ENCODE measurements around the gene MOCS3.

Gene MOCS3

DNA sequence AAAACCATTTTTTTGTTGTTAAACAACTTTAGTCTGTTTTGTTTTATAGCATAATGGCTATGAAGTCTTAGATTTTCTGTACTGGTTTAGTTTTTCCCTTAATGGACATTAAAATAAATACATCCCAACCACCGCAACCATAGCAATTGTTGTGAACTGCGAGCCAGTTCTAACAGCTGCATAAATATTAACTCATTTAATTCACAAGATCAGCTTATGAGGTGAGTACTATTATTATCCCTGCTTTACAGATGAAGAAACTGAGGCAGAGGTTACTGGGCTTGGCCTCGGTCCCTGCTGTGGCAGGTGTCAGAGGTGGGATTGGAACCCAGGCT is 23.1 kb downstream of the MOCS3 start:
- DNase-seq (ENCODE audit: low read depth, low spot score): no peak

DNA sequence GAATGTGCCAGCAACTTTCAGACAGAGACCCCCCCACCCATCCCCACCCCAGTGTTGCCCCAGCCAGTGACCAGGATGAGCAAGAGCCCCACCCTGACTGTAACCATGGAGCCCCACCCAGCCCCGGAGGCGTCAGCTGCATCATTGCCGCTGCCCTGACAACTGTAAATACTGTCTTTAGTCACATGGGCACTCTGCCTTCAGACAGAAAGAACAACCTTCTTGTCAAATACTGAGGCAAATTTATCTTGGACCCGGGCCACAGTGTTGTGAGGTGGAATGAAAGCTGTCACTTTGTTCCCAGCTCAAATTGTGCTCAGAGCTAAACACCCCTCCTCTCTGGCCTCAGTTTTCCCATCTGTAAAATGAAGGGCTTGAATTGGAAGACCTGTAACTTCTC is 23.7 kb downstream of the MOCS3 start:
- DNase-seq (ENCODE audit: low read depth, low spot score): no peak

DNA sequence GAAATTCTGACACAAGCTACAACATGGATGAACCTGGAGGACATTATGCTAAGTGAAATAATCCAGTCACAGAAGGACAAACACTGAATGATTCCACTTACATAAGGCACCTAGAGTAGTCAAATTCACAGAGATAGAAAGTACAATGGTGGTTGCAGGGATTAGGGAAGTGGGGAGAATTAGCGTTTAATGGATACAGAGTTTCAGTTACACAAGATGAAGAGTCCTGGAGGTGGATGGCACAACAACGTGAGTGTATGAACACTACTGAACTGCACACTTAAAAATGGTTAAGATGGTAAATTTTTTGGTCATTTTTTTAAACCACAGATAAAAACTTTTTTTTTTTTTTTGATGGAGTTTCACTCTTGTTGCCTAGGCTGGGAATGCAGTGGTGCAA is 24.7 kb downstream of the MOCS3 start:
- DNase-seq (ENCODE audit: low read depth, low spot score): no peak

DNA sequence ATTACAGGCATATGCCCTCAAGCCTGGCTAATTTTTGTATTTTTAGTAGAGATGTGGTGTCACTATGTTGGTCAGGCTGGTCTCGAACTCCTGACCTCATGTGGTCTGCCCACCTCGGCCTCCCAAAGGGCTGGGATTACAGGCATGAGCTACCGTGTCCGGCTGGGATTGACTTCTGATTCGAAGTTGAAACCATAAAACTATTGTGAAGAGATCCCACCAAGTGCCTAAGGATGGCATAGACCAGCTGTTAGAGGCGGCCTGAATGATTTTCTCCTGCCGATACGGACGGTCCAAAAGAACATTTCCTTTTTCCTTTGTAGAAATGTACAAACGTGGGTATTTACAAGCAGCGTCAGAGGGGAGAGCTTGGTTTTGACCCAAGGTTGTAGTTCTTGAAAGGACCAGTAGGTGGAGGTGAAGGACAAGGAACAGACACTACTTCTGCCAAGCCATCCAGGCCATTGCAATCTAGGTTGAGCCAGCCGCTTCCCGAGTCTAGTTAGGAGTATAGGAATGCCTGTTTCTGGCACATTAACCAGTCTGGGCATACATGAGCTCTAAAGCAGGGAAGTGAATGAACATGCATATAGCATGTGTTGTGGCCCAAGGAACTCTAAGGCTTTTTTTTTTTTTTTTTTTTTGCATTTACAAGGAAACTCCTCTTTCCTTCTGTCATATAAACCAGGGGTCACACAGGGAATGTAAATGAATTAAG is 29.0 kb downstream of the MOCS3 start:
- DNase-seq (ENCODE audit: low read depth, low spot score): peak; percentile 41

DNA sequence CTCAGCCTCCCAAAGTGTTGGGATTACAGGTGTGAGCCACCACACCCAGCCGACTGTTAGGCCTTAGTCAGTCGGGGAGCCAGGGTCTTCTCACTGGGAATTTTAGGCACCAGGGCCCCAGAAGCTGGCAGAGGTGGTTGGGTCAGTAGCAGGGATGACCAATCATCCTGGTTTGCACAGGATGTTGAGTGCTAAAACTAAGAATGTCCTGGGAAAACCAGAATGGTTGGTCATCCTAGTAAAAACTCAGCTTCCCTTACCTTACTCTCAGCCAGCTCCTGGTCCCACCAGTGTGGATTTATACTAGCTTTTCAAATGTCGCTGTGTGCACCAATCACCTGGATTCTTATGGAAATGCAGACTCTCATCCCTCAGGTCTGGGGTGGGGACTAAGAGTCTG is 32.5 kb downstream of the MOCS3 start:
- no peak for DNase-seq (ENCODE audit: low read depth, low spot score)

DNA sequence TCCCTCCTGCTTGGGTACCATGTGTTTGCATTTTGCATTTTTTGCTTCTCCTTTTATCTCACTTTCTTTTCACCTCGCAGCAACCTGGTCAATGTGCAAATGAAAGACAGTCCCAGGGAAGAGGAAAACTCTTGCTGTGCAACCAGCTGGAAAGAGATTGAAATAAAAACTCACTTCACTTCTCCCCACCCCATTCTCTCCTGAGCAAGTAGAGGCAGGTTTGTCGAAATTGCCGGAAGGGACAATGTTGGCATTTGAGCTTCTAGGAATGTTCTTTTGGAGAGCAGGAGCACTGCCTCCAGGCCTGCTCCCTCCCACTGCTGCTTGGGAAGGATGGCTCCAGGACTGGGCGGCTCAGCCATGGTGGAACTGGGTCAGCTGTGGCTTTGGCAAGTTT is 33.7 kb downstream of the MOCS3 start:
- no peak for DNase-seq (ENCODE audit: low read depth, low spot score)

DNA sequence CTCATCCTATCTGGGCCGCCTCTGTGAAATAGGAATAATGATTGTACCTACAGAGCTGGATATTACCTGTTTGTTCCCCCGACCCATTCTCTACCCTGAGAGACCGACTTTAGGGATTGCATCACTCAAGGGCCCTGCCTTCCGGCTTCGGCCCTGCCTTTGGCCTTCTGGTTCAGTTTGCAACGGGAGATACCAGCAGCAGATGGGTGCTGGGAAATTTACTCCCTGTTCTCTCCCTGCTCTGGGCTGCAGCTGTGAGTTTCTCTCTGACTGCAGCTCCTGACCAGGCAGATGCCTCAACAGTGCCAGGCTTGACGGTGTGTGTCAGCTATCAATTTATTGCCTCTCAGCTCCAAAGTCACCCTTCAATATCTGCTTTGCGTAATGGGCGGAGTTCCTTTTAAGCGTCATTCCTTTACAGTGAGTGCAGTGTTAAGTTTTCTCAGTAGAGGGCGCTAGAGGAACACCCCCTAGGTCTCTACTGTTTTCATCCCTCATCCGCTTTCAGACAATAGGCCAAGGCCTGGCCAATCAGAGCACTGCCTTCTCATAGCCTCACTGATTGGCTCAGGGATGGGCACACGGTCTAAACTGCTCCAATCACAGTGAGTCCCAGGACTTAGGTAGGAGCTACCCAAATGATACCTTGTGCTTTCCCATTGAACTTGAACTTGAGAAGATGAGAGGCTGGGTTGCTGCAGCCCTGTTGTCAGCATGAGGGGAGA is 34.3 kb downstream of the MOCS3 start:
- DNase-seq (ENCODE audit: low read depth, low spot score): no peak

DNA sequence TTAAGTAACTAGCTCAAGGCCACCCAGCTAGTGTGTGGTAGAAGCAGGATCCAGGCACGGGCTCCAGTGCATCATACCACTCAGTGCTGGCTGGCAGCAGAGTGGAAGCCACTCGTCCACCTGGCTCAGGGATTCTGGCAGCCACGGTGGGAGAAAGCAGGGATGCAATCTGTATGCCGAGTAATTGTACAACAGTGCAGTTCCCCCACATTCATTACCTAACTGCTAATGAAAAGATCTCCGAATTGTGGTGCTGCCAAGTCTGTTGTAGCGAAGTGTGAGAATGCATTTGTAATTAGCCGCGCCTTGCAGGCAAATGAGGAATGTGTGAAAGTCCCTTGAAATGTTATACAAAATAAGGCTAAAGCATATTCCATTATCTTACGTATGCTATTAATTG is 35.3 kb downstream of the MOCS3 start:
- no peak for DNase-seq (ENCODE audit: low read depth, low spot score)

DNA sequence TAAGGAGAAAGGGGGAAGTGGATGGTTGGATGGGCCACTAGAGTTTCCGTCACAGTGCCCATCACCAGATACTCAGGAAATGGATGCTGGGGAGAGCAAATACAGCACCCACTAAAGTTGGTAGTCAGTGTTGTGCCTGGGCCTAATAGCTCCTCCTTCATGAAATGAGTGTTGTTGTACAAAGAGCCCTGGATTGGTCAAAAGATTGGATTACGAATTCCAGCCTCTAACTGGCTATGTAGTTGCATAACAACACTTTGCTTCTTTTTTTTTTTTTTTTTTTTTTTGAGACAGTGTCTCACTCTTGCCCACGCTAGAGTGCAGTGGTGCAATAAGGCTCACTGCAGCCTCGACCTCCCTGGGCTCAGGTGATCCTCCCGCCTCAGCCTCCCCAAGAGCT is 36.9 kb downstream of the MOCS3 start:
- DNase-seq (ENCODE audit: low read depth, low spot score): no peak

DNA sequence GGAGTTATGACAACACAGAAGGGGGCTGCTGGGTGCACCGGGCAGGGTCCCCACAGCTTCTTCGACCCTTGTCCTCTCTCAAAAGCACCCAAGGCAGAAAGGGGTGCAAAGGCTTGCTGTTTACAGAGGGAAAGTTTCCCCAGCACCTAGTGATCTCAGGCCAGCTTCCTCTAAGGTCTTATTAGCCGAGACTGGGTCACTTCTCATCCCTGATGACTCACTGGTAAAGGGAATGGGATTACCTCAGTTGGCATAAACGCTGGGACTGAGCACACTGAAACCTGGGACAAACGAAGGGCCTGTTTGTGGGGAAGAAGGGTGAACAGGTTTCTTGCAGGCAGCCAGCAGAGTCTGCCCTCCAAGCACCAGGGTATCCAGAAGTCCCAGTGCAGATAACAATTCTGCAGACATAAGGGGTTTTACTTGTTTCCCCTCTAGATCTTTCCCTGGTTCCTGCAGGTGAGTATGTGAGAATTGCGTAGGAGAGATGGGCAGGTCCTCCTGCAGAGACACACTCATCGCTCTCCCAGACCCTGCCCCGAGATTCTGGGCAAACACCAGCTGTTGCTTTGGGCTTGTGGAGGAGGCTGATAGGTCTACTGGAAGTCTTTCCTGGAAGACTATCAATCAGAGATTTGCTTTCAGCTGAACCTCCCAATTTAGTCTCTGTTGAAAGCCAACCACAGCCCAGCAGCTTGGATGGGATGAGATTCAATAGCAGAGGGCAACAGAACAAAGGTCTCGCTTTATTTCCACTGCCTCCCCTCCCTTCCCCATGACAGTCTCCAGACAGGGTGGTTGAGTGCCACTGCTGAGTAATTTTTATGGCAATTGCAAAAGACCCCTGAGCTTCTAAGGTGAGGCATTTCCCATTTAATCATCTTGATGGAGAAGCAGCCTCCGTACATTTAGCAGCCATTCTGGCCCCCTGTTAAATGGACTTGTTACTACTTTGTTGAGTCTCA is 38.6 kb downstream of the MOCS3 start:
- DNase-seq (ENCODE audit: low read depth, low spot score): no peak

DNA sequence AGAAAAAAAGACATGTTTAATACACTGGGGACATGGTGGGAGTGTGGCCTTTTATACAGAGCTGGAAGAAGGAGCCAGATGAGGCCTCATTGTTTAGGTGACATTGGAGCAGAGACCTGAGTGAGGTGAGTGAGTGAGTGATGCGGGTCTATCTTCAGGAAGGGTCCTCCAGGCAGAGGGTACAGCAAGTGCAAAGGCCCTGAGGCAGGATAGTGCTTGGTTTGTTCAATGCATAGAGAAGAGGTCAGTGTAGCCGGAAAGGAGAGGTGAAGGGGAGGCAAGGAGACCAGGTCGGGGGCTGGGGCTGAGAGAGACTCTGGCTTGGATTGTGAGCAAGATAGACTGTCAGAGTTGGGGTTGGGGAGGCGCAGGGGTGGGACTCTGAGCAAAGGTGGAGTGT is 40.7 kb downstream of the MOCS3 start:
- no peak for DNase-seq (ENCODE audit: low read depth, low spot score)

DNA sequence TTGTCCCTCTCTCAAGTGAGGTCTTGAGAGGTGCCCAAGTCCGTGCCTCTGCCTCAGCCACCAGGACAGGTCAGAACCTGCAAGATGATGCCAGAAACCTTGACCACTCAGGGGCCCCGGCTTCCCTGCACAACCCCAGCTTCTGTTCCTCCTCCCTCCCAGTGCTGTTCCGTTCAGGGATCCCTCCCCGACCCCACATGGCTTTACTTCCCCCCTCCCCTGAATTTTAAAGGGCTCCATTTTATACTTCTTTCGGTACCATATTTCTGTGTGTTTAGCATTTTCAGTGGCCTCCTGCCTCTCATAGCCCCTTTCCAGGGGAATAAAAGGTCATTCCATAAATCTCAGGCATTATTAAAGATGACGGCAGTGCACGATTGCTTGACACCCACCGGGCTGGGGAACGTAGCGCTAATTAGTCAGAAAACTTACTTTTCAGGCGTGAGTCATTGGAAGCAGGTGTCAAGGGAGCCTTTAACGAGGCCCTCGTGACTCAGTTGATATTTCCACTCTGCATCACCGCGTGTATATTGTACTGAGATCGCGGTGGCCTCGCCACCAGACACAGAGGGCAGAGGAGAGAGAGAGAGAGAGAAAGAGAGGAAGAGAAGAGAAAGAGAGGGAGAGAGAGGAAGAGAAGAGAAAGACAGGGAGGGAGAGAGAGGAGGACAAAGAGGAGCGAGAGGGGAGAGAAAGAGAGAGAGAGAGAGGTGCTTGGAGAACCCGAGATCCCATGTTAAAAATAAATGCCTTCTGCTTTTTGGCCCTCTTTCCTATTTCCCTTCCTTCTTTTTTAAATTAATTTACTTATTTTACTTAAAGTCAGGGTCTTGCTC is 43.0 kb downstream of the MOCS3 start:
- DNase-seq (ENCODE audit: low read depth, low spot score): no peak

DNA sequence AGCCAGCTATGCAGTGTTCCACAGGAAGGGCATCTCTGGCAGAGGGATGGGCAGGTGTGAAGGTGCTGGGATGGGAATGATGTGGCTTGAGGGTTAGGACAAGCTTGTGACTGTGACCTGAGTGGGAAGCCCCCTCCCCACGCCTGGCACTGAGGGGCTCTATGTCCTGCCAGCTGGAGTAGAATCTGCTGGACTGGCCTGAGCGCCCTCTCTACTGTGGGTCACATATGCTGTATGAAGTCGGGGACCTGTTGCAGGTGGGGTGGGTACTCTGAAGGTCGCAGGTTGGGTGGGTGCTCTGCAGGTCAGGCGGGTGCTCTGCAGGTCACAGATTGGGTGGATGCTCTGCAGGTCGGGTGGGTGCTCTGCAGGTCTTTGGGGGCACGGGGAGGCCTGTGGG is 44.0 kb downstream of the MOCS3 start:
- DNase-seq (ENCODE audit: low read depth, low spot score): no peak

DNA sequence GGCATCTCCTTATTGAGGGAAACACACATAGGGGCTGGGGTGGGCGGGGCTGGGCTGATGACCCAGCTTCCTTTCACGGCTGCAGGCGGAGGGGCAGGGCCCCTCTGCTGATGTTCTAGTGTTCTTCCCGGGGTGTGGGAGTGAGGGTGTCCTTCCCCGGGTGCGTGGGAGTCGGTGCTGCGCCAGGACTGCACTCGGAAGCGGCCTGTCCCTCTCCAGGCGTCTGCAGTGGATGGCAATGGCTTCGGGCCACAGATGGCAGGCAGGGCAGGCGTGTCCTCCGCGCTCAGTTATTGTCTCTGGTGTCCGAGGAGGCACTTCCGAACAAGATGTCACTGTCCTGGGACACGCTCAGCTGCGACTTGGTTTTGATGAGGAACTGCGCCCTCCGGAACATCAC is 45.1 kb downstream of the MOCS3 start:
- no peak for DNase-seq (ENCODE audit: low read depth, low spot score)

DNA sequence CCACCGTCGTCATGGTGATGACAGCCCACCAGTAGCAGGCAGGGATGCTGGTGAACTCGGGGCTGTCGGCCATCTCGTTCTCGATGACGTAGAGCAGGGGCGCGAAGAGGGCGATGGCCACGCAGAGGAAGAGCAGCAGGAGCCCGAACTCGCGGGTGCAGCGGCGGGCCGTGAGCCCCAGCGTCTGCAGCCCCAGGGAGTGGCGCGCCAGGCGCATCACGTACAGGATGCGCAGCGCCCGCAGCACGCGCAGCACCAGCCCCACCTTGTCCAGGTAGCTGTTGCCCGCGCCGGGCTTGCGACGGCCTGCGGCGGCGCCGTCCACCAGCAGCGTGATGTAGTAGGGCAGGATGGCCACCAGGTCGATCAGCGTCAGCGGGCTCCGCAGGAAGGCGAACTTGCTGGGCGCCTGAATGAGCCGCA is 45.7 kb downstream of the MOCS3 start:
- no peak for DNase-seq (ENCODE audit: low read depth, low spot score)

DNA sequence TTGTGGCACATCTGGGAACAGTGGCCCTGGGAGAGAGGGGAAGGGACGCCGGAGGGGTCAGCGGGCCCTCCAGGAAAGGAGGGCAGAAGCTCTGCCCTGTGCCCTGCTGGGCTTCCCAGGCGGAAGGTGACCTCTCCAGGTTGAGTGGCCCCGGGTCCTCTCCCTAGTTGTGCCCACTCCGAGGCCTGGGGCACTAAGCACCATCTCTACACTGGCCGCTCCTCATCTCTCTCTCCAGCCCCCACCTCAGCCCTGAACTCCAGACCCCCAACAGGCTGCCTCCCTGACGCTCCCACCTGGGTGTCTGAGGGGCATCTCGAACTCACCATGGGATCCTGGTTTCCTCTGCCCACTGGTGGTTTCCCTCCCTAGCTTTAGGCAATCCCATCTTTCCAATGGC is 46.2 kb downstream of the MOCS3 start:
- no peak for DNase-seq (ENCODE audit: low read depth, low spot score)

DNA sequence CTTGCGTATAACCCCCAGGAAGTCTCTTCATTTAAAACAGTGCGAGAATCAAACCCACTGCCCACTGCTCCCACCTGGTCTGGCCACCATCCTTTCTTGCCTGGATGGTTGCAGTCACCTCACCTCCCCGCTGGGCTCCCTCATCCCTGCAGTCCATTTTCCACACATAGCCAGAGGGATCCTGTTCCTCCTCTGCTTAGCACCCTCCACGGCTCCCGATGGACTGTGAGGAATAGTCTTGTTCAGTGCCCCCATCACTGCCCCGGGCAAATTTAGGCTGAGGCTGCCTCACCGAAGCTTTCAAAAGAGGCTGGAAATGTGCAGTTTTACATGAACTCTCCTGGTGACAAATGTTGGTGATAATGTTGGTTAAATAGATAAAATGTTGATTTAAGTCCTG is 46.6 kb downstream of the MOCS3 start:
- no peak for DNase-seq (ENCODE audit: low read depth, low spot score)

DNA sequence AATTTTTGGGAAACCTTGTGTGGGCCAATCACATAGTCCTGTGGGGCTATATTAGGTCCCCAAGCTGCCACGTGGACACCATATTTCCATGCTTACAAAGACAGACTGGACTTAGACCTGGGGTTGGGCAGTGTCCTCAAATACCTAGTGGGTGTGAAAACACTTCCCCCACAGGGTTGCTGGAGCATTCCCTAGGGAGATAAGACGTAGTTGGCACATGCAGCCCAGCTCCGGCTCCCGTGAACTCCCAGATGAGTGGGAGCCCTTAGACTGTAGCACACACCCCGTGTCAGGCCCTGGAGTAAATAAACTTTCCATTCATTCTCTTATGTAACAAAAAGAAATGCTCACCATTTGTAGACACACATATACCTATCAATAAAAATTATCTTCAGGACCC is 50.1 kb downstream of the MOCS3 start:
- no peak for DNase-seq (ENCODE audit: low read depth, low spot score)

DNA sequence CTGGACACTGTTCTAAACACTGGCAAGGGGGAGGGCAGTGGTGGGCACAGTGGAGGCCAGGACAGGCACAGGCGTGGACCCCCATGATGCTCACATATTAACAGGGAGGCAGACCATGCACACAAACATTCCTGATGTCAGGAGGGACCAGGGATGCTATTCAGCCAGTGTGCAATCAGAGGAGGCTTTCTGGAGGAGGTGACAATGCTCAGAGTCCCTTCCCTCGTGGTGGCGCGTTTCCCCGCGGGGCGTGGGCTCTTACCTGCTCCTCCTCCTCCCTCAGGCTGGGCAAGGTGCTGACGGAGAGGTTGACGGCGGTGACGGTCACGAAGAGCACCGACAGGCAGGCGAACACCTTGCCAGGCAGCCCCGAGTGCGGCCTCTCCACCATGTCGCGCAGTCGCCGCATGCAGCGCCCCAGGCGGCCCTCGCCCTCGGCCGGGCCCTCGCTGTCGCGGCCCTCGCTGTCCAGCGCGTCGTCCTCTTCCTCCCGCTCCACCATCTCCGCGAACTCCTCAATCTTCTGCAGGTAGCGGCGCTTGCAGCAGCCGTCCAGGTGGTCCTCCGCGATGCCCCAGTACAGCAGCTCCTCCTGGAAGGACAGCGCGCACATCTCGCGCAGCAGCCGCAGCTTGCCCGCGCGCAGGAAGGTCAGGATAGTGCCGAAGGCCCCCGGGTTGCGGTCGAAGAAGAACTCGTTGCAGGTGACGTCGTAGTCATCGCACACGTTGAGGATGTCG is 50.9 kb downstream of the MOCS3 start:
- no peak for DNase-seq (ENCODE audit: low read depth, low spot score)

DNA sequence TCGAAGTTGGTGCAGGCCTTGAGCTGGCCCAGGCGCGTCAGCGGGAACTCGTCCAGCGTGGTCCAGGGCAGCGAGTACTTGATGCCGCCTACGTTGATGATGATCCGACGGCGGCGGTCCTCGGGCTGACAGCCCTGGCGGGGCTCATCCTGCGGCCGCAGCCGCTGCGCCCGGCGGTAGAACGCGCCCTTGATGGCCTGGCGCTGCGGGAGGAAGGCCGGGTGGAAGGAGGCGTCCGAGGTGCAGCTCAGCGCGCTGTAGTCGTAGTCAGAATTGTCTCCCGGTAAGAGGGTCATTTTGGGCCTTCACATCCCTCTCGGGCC is 51.4 kb downstream of the MOCS3 start:
- DNase-seq (ENCODE audit: low read depth, low spot score): no peak

DNA sequence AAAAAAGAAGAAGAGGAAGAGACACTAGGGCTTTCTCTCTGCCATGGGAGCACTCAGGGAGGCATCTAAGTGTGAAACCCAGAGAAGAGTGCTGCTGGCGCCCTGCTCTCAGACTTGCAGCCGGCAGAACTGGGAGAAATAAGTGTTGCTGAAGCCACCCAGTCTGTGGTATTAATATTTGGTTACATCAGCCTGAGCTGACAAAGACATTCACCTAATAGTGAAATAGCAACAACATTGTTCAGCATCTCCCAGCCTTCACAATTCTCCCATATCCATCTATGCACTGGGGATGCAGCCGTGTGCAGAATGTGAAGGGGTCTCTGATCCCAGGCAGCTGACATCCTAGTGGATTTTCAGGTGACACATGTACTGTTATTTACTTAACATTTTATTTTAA is 52.3 kb downstream of the MOCS3 start:
- no peak for DNase-seq (ENCODE audit: low read depth, low spot score)
